GM18861 (cell line): ENCODE data around the gene ST6GAL1.
A peak's percentile ranks its signal among the peaks of the same experiment; 100 is the strongest.
"Not testable (repeated sequence)": the region's sequence is repeated elsewhere in the genome, so short reads cannot be mapped to it uniquely, and the experiment has no call there.

Source experiments
- ATAC-seq: cut with Tn5 transposase; IDR thresholded peaks from one replicate; pipeline ENCODE4 v1.9.1; 2021; ENCODE audit not compliant: unreplicated experiment

ST6GAL1 gene

GRCh38 chr3:186966406-186966805, 36.1 kb downstream of the ST6GAL1 start:
- no peak for ATAC-seq

GRCh38 chr3:186967236-186967635, 36.9 kb downstream of the ST6GAL1 start:
- ATAC-seq = not testable (repeated sequence)

GRCh38 chr3:186967686-186968085, 37.4 kb downstream of the ST6GAL1 start:
- ATAC-seq = no peak

GRCh38 chr3:186969607-186970006, 39.3 kb downstream of the ST6GAL1 start:
- no peak for ATAC-seq

- not testable (repeated sequence) for ATAC-seq
Observed at GRCh38 chr3:186971106-186971505, 40.8 kb downstream of the ST6GAL1 start.

- ATAC-seq = no peak
Observed at GRCh38 chr3:186971578-186971977, 41.3 kb downstream of the ST6GAL1 start.

- ATAC-seq = no peak
Observed at GRCh38 chr3:186973702-186974101, 43.4 kb downstream of the ST6GAL1 start.

- no peak for ATAC-seq
Observed at GRCh38 chr3:186974824-186975313, 44.5 kb downstream of the ST6GAL1 start.

GRCh38 chr3:186975726-186976125, 45.4 kb downstream of the ST6GAL1 start:
- ATAC-seq = no peak

- ATAC-seq = no peak
Observed at GRCh38 chr3:186976837-186977750, 46.8 kb downstream of the ST6GAL1 start.

GRCh38 chr3:186978712-186979111, 48.4 kb downstream of the ST6GAL1 start:
- no peak for ATAC-seq

GRCh38 chr3:186979852-186980251, 49.5 kb downstream of the ST6GAL1 start:
- ATAC-seq = no peak

- ATAC-seq = no peak
Observed at GRCh38 chr3:186980989-186981388, 50.7 kb downstream of the ST6GAL1 start.

GRCh38 chr3:186983659-186984058, 53.3 kb downstream of the ST6GAL1 start:
- ATAC-seq = no peak

GRCh38 chr3:186984064-186984463, 53.7 kb downstream of the ST6GAL1 start:
- no peak for ATAC-seq

- peak; percentile 38 for ATAC-seq
Observed at GRCh38 chr3:186985661-186986364, 55.5 kb downstream of the ST6GAL1 start.

GRCh38 chr3:186986406-186986805, 56.1 kb downstream of the ST6GAL1 start:
- no peak for ATAC-seq

- ATAC-seq = no peak
Observed at GRCh38 chr3:186986816-186987215, 56.5 kb downstream of the ST6GAL1 start.

- ATAC-seq = peak; percentile 75
Observed at GRCh38 chr3:186988806-186989205, 58.5 kb downstream of the ST6GAL1 start.

GRCh38 chr3:186989429-186989828, 59.1 kb downstream of the ST6GAL1 start:
- ATAC-seq = no peak

- ATAC-seq = no peak
Observed at GRCh38 chr3:186990277-186990676, 60.0 kb downstream of the ST6GAL1 start.

GRCh38 chr3:186990878-186991308, 60.6 kb downstream of the ST6GAL1 start:
- no peak for ATAC-seq
